IPS-NIHi11 (cell line): ENCODE results near the gene SLC26A9.

Experiments
- DNase-seq: peaks from one replicate; pipeline ENCODE4 v3.0.0; 2012; ENCODE audit warnings: mixed read lengths, low spot score

SLC26A9 gene

GRCh38 chr1:205973377-205974232 lies 30.3 kb upstream of the SLC26A9 start:
- no peak for DNase-seq

GRCh38 chr1:205972491-205973168 lies 29.4 kb upstream of the SLC26A9 start:
- DNase-seq, result no peak

DNA sequence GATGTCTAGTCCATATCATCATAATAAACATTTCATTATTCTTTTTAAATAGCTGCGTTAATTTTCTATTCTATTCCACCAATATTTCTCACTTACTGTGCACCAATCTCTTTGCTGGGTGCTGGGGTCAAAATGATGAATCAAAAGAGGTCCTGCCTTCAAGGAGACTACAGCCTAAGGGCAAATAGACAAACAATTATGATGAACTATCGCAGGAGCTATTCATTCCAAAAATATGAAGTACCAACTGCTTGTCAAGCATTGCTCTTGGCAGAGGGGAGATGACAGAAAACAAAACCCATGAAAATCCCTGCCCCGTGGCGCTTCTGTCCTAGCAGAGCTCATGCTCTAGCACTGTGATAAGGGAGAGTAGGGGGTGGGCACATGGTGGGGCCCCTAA lies 28.8 kb upstream of the SLC26A9 start:
- DNase-seq, result no peak

GRCh38 chr1:205971082-205971481 lies 27.8 kb upstream of the SLC26A9 start:
- DNase-seq, result no peak

- no peak for DNase-seq
Measured at GRCh38 chr1:205970486-205970885, 27.2 kb upstream of the SLC26A9 start.

GRCh38 chr1:205969229-205969628 lies 26.0 kb upstream of the SLC26A9 start:
- no peak for DNase-seq

- no peak for DNase-seq
Measured at GRCh38 chr1:205967554-205968335, 24.5 kb upstream of the SLC26A9 start.

DNA sequence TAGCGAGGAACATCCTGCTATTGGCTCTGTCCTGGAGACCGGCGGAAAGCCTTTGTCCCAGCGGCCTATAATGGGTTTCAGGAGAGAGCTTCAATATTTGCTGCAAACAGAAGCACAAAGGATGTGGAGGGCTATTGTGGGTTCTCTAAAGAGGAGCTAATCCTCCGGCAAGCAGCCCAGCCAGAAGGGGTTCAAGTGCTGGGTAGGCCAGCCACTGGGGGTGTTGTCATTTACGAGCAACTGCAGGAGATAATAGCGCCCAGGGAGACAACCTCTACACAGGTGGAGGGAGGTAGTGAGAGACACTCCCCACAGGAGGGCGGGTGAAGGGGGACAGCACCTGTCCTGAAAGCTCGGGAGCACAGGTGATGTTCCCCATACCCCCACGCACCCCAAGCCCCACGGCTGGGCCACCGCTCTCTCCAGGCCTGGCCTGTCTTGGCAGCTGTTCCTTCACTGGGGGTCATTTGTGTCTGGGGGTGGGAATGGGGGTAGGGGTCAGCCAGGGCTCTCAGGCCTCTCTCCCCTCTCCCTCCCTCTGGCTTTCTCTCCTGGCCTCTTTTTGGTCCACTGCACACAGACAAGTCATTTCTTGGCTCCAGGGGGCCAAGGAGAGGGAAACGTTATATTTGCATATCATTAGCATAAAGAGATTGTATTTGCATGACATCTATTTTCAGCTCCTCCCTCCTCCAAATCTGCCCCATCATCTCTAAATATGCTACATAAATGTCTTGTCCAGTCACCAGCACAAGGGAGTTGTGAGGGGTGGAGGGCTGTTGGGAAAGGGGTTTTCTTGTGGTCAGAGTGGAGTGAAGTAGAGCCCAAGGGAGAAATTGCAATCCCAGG lies 22.0 kb upstream of the SLC26A9 start:
- DNase-seq, result no peak

GRCh38 chr1:205963352-205964155 lies 20.3 kb upstream of the SLC26A9 start:
- no peak for DNase-seq

DNA sequence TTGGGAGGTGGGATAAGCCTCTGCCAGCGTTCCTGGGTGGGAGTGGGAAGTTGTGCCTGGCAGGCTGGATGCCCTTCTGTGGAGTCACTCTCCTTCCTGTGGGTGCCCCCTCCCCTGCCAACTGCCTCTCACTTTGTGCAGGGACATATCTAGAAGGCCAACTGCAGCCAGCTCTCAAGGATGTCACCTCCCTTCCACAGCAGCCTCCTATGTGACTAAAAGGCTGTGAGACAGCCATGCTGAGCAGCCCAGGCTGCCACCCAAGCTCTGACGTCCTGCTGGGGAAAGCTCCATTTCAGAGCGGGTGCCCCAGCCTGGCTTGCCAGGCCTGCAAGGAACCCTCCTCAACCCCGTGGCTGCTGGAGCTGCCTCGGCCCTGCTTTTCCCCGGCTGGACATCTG lies 19.6 kb upstream of the SLC26A9 start:
- DNase-seq, result no peak

DNA sequence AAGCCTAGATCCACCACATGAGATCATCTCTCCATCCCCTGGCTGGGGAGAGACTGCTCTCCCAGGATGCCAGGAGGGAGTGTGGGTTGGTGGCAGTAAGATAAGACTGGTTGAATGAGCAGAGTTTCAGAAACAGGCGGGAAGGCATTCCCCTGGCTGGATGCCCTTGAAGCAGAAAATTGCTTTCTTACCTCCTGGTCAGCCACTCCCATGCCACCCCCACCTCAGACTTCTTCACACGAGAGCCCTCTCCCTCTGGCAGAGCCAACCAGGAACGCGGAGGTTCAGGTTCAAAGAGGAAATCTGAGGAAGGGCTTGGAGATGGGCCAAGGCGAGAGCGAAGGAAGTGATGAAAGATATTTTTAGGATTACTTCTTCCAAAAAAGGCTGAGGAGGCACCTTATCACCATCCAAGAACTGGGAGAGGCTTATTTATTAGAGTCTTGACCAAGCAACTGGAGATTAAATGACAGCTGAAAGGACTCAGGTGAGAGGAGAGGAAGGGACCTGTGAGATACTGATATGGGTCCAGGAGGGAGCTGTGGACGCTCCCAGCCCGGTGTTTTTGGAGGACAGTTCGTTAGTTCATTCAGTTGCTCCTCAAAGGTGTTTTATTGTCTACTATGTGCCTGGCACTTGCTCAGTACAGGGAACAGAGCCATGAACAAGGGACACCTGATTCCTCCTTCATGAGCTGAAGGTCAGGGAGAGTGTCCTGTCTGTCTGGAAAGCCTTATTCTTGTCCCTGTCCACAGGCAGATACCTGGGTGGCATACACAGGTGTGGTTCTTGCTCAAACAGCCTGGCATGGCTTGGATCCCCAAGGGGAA lies 18.9 kb upstream of the SLC26A9 start:
- DNase-seq, result no peak

DNA sequence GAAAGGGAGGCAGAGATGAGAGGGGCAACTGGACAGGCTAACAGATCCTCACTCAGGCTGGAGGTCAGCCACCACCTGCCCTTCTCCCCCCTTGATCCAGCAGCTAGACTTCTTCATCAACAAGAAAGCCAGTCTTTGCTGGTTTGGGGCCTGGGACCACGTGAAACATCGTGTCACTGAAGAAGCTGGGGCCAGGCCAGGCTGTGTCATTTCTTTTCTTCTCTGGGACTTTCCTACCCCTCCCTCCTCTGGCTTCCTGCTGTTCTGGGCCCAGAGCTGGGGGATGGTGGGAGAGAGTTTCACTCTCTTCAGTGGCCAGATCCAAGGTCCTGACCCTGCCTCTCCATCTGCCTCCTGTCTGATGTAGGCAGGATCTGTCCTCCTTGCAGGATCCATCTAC lies 18.1 kb upstream of the SLC26A9 start:
- DNase-seq, result no peak

GRCh38 chr1:205959789-205960188 lies 16.5 kb upstream of the SLC26A9 start:
- DNase-seq, result no peak

GRCh38 chr1:205955499-205955898 lies 12.2 kb upstream of the SLC26A9 start:
- DNase-seq, result no peak

DNA sequence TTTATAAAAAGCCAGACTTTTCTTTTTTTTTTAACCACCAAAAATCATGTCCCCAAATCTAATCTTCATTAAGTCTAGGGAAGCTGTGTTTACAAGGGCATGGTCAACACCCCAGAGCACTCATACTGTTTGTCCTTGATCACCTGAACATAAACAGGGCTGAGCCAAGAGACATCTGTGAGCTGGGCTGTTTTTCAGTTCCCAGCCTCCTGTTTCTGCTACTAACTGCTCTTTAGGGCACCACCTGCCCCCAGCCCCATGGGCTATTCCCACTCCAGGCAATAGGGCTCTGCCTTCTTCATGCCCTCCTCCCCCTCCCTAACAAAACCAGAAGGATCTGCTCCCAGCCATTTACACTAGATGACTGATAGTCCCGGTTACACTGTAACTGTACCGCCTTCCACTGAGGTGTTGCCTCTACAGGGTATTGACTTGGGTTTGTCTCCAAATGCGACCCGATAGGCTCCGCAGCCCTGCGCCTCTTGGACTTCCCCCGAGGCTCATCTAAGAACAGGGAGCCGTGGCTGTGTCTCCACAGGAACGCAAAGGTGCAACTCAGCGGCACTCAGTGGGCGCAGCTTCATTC lies 11.7 kb upstream of the SLC26A9 start:
- DNase-seq, result no peak

GRCh38 chr1:205951746-205952145 lies 8.5 kb upstream of the SLC26A9 start:
- no peak for DNase-seq

DNA sequence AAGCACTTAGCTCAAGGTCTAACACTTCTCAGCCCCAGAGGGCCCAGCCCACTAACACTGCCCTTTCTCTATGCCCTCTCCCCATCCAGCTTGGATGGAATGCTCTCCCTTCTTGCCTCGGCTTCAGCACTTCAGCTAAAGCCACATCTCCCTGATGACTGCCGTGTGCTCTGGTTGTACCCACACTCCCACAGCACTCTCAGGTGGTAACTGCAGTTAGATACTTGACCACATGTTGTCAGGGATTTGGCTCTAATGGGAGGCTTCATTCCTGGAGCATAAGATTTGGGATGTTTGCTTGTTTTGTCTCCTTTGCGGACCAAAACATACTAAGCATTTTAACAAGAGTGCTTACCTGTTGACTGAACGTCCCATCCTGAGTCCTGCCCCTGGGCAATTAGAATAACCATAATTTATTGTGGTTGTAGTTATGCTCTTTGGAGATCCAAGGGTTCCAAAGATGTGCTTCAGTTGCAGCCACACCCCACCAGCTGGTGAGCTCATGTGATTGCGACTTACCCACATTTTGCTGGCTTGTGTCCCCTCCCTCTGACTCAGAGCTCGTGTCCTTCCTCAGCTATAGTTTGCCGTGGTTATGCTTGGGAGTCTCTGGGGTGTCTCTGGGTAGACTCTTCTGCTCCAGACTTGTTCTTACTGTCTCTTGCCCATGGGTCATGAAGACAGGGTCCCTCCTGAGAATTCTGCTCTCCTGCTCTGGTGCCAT lies 7.7 kb upstream of the SLC26A9 start:
- no peak for DNase-seq

GRCh38 chr1:205950280-205950679 lies 7.0 kb upstream of the SLC26A9 start:
- DNase-seq, result no peak

DNA sequence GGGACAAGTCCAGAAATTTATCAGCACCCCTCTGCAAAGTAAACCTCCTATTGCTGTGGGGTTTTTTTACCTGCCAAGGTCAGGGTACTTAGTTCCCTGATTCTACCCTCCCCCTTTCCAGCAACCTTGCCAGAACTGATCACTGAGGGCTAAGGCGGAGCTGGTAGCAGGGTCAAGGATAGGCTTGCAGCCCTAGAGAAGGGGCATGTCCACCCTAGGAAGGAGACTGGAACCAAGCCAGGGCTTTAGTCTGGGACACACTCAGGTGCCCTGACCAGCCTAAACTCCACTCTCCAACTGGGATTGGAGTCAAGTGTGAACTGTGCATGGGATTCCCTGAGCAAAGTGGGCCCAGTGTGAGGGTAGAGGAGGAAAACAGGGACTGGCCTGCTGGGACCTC lies 6.5 kb upstream of the SLC26A9 start:
- DNase-seq, result no peak
